Measurements from ENCODE around the gene NEUROD2. TPM values are rescaled to one million over a fixed set of nuclear protein-coding genes. Genes with fewer than 3 reads are reported as not detected.

Gene NEUROD2
- polyA plus RNA-seq, 1 donor from 2014 or later, result not detected

- Histone ChIP-seq H3K4me2 (ENCODE audit: low read length) (no peak overlapping the region), H3K9ac (ENCODE audit: low read length) (no peak overlapping the region), H3K9me2 (ENCODE audit: insufficient read depth, low read length) (no peaks in the 10 kb centered on the region), H4K20me1 (ENCODE audit: insufficient read depth) (no peaks in the 10 kb centered on the region), H3K4me3 (ENCODE audit: low read length) (no peak overlapping the region), H3F3A (ENCODE audit: insufficient read depth, low read length, poor library complexity, severe bottlenecking) (no peaks in the 10 kb centered on the region), H3K79me2 (replicated peaks; ENCODE audit: insufficient read depth, low read length) (no peaks in the 10 kb centered on the region), H3K27ac (ENCODE audit: low read length) (no peak overlapping the region), H3K36me3 (ENCODE audit: insufficient read depth, low read length) (no peaks in the 10 kb centered on the region), H2AFZ (ENCODE audit: low read depth, low read length) (no peak overlapping the region), H3K9me3 (ENCODE audit: low read length) (no peaks in the 10 kb centered on the region), H3K27me3 (ENCODE audit: insufficient read depth, low read depth, low read length) (peaks cover 65% of the 10 kb centered on the region)
- TF ChIP-seq EP300 (conservative IDR thresholded peaks at IDR 0.05; ENCODE audit: poor library complexity, severe bottlenecking), result no peak
- no peak for TF ChIP-seq POLR2AphosphoS5 (IDR thresholded peaks at IDR 0.05)
- no peak for TF ChIP-seq RAD21 (conservative IDR thresholded peaks at IDR 0.05)
- TF ChIP-seq TAF1 (IDR thresholded peaks at IDR 0.05; ENCODE audit: low read depth), result no peak
- no peak for TF ChIP-seq REST (IDR thresholded peaks at IDR 0.05; ENCODE audit: borderline replicate concordance)
Measured at GRCh38 chr17:39611401-39612112, 3.8 kb upstream of the NEUROD2 start.

- Histone ChIP-seq H3K27me3 (ENCODE audit: insufficient read depth, low read depth, low read length) (peaks cover 71% of the 10 kb centered on the region), H2AFZ (ENCODE audit: low read depth, low read length) (no peak overlapping the region), H3K9me3 (ENCODE audit: low read length) (no peaks in the 10 kb centered on the region), H3K9ac (ENCODE audit: low read length) (no peak overlapping the region), H3K9me2 (ENCODE audit: insufficient read depth, low read length) (no peaks in the 10 kb centered on the region), H3K4me2 (ENCODE audit: low read length) (no peak overlapping the region), H3K79me2 (replicated peaks; ENCODE audit: insufficient read depth, low read length) (no peaks in the 10 kb centered on the region), H3K27ac (ENCODE audit: low read length) (no peak overlapping the region), H3K4me3 (ENCODE audit: low read length) (no peak overlapping the region), H3K36me3 (ENCODE audit: insufficient read depth, low read length) (no peaks in the 10 kb centered on the region), H4K20me1 (ENCODE audit: insufficient read depth) (peaks cover 4% of the 10 kb centered on the region), H3F3A (ENCODE audit: insufficient read depth, low read length, poor library complexity, severe bottlenecking) (no peaks in the 10 kb centered on the region)
- TF ChIP-seq RAD21 (conservative IDR thresholded peaks at IDR 0.05), result no peak
- TF ChIP-seq EZH2 (IDR thresholded peaks at IDR 0.05; ENCODE audit: borderline replicate concordance, insufficient read depth, low read length, poor library complexity, severe bottlenecking), result no peak
- no peak for TF ChIP-seq MXI1 (conservative IDR thresholded peaks at IDR 0.05; ENCODE audit: poor library complexity, severe bottlenecking)
- TF ChIP-seq TAF1 (IDR thresholded peaks at IDR 0.05; ENCODE audit: low read depth), result no peak
- TF ChIP-seq REST (IDR thresholded peaks at IDR 0.05; ENCODE audit: borderline replicate concordance), result no peak
- no peak for TF ChIP-seq CTCF (IDR thresholded peaks at IDR 0.05; ENCODE audit: poor library complexity, severe bottlenecking)
- no peak for TF ChIP-seq POLR2AphosphoS5 (IDR thresholded peaks at IDR 0.05)
- no peak for TF ChIP-seq EP300 (conservative IDR thresholded peaks at IDR 0.05; ENCODE audit: poor library complexity, severe bottlenecking)
Measured at GRCh38 chr17:39609416-39610025, 1.8 kb upstream of the NEUROD2 start.

Measured in neural cell (in vitro differentiated cells).